Measurements from ENCODE around the gene NGF. TPM values are rescaled to one million over a fixed set of nuclear protein-coding genes. Genes with fewer than 3 reads are reported as not detected.

Gene NGF
- polyA plus RNA-seq, 3 donors: 1.4 to 2.1 (median 1.4) TPM

DNA sequence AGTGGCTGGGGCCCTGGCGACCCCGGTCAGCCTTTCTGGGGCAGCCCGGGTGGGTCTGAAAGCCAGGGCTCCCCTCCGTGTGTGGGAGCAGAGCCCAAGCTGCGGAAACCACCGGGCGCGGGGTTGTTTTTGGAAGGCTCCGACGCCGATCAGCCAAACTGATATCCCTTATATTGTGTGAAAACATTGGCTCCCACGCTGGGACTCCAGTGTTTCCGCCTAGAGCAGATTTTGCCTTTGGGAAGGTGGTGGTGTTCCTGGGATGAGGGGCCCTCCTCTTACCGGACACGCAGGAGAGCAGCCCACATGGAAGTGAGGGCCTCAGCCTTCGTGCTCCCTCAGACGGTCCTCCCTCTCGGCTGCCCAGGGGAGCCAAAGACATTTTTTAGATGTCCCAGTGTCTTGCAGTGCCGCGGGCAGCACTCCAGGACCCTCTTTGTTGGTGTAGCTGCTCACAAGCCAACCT lies 54.3 kb downstream of the NGF start:
- no peak for DNase-seq (ENCODE audit: low read depth in 3 of 3, low spot score in 2 of 3)

DNA sequence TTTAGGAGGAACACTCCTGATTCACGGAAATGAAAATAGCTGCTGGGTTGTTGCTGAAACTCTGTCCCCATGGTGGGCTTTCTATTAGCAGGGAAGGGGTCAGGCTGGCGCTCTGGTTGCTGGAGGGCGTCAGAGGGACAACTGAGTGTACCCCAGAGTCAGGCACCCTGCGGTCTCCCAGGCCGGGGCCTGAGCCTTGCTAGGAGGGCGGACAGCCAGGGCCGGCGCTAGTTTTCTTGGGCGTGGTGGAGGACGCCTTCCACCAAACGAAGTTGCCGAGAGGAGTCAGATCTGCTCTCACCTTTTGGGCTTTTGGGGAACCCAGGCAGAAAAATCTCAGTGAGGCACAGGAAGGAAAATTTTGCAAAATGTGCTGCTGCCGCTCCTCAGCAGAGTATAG lies 54.8 kb downstream of the NGF start:
- no peak for DNase-seq (ENCODE audit: low read depth in 3 of 3, low spot score in 2 of 3)

DNA sequence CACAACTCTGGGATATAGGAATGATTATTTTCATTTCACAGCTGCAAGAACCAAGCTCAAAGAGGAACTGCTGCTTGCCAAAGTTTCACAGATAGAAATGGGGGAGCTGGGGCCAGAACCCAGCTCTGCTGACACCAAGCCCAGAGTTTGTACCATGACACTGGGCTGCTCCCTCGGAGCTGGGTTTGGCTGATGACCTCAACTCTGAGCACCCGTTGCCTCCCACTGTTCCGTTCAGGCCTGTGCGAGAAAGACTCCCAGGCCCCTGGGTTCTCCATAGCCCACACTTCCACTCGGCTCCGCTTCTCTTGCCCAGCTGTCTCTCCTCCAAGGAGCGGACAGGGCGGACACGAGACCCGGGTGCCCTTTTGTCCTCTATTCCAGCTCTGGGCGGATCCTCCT lies 55.2 kb downstream of the NGF start:
- no peak for DNase-seq (ENCODE audit: low read depth in 3 of 3, low spot score in 2 of 3)

DNA sequence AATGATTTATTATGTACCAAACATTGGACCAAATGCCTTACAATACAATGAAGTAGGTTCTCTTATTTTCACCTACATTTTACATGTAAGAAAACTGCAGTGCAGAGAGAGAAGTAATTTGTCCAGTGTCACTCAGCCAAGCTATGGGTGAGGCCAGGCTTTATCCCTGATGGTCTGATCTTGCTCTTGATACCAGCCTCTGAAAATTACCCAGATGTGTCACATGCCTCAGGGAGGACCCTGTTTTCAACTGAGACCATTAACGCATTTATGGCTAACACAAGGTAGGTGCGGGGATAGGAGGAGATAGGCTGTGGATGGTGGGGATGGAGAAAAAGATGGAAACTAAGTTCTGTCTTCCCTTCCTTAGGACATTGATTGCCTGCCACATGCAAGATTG lies 56.9 kb downstream of the NGF start:
- DNase-seq (ENCODE audit: low read depth in 3 of 3, low spot score in 2 of 3): no peak

DNA sequence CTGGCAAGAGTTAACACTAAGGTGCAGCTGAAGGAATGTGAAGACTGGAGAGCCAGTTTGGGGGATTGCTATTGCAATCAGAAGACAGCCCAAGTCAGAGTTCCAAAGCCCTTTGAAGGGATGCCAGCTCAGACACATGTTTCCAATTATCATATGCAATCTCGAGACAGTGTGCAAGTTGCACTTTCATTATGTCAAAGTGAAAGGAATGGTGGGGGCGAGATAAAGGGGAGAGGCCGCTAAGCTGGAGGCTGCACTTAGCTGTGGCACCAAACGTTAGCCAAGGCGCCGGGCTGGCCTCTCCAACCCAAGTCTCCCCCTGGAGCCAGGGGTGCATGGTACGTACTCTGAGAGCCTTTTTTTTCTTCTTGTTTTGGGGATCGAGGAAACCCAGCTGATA lies 58.0 kb downstream of the NGF start:
- DNase-seq (ENCODE audit: low read depth in 3 of 3, low spot score in 2 of 3): no peak

DNA sequence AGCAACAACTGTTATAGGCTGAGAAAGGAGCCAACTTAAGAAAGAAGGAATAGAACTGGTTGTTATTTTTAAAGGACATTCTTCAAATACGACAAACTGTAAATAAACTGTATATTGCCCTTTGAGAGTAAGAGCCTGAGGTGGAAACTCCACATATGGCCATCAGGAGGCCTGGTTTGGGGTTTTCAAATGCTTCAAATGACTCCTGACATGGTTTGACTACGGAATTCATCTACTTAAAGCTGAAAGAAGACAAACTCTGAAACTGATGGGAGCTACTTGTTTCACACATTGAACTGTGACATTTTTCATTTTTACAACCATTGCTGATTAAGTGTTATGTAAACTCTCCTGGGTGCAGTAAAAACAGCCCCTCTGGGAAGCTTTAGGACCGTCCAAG lies 59.8 kb downstream of the NGF start:
- DNase-seq (ENCODE audit: low read depth in 3 of 3, low spot score in 2 of 3): no peak

DNA sequence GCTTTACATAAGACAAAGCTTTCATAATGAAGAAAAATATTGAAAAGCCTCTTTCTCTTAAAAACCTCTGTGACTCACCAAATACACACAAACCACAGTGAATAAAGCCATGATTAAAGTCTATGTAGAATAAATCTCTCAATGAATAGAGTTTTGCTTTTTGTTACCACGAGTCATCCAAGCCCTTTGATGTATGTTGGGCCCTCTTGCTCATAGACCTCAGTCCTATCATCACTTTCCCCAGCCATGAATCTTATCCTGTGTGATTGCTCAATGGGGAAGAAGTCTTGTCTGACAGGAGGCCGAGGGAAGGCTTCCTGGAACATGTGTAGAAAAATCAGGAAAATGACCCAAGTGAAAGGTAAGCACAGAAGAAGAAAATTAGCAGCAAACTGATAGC lies 60.8 kb downstream of the NGF start:
- DNase-seq (ENCODE audit: low read depth in 3 of 3, low spot score in 2 of 3): no peak

DNA sequence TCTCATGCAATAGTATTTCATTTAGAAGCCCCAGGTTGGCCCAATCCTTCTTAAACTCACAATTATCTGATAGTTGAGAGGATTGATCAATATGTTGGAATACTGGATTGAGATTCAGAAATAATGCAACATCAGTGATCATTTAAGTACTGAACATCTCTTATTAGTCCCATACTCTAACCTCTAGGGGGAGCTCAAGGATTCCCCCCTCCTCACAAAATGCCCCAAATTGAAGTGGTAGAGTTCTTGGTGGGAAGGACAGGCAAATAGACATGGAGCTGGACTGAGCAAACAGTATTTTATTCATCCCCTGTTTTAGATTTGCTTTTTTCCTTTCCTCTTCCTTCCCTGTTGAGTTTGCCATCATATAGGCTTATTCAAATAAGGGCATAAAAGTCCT lies 62.8 kb downstream of the NGF start:
- DNase-seq (ENCODE audit: low read depth in 3 of 3, low spot score in 2 of 3): no peak

DNA sequence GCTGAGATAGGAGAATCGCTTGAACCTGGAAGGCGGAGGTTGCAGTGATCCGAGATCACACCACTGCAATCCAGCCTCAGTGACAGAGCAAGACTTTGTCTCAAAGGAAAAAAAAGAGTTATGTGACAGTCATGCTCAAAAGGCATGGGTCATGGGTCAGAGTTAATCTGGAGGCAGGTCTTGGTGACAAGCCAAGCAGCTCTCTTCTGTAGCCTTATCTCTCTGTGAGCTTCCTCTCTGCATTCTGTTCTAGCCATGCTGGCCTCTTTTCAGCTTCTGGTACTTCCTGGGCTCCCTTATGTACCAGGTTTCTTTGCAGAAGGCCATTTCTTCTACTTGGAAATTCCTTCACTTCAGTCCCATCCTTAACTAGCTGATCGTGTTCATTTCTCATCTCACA lies 63.6 kb downstream of the NGF start:
- DNase-seq (ENCODE audit: low read depth in 3 of 3, low spot score in 2 of 3): no peak

DNA sequence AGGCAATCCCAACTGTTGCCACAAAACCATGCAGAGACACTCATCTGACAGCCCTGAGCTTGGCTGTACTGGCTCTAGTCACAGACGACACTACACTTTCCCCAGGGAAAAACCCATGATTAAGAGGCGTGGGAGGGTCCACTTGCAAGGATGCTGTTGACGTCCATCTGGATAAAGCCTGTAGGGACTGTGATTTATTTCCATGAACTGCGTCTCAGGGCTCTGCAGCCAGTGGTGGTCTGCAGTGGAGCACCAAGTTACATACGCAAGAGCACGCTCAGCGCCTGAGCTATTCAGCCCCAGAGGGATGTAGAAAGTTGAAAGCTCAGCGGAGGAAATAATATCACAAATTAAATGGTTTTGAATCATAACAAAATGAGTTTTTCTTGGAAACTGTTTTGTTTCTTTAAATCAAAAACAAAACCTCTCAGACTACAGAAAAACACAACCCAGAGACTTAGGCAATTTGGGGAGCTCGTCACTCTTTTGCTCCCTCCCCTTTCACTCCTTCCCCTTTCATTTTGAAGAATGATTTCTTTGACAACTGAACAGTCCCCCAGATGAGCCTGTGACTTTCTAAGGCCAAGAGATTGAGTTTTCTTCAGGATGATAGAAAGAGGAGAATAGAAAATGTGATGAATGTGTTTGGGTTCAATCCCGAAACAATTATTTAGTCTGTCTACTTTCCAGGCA lies 71.2 kb downstream of the NGF start:
- peak in 2 of 3 donors; percentile 49 to 57 for DNase-seq (ENCODE audit: low read depth in 3 of 3, low spot score in 2 of 3)

DNA sequence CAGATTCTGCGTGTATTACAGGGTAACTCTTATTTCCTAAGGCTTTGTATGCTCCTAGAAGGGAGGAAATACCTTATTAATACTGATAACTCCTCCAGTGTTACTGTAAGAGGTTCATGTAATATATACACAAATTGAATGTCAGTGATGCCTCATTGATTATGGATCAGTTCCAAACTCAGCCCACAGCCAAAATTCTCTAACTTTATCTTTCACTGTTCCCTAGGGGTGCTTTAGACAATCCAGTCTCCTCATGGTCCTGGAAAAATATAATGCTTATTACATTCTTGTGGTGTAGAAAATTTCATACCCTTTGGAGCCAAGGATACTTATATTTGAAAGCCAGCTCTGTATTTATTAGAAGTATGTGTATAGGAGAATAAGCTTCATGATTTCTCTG lies 73.0 kb downstream of the NGF start:
- no peak for DNase-seq (ENCODE audit: low read depth in 3 of 3, low spot score in 2 of 3)

DNA sequence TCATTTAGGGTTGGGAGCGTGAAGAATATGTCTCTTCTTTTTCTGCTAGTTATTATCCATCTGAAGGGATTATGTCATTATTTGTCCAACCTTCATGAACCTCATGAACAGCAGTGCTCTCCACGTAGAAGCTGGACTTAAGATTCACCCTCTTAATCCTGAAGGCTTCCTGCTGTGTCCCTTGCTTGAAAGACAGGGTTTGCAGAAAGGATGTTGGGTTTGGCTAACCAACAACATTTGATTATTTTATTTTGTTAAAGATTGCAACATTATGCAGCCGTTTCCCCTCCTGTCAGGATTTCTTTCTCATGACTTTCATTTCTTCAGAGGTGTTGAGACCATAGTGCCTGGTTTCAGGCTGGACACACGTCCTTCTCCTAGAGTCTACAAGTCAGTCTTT lies 75.2 kb downstream of the NGF start:
- DNase-seq (ENCODE audit: low read depth in 3 of 3, low spot score in 2 of 3): no peak

DNA sequence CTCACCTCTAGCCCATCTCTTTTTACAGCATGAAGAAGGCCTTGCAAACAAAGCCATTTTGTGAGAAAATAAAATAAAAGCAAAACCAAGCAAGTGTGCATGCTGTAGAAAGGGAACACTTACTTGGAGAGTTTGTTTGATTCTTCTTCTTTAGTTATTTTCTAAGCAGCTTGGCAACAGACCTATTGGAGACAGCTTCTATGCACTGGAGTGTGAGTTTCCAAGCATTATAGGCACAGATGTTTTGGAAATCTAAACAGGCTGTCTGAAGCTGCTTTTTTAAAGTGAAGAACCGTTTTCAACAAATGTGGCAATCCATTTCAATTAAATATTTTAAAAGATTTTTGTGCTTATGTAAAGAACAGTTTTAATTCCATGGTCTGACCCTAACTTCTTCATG lies 76.6 kb downstream of the NGF start:
- DNase-seq (ENCODE audit: low read depth in 3 of 3, low spot score in 2 of 3): no peak

DNA sequence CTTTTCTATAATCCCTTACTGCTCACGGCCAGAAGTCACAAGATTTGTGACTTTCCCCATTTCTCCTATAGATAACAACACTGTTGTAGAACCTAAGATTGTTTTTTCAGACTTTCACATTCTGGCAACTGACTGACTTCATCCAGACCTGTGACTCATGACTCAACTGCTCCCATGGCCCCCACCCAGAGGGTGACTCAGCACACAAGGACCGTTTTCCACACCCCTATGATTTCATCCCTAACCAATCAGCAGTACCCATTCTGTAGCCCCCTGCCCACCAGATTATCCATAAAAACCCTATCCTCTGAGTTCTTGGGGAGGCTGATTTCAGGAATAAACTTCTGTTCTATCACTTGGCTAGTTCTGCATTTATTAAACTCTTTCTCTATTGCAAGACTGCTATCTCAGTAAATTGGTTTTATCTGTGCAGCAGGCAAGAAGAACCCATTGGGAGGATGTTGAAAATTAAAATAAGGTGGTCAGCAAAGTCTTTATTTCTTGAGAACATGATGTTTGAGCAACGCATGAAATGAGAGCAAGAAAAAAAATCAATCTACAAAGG lies 79.7 kb downstream of the NGF start:
- no peak for DNase-seq (ENCODE audit: low read depth in 3 of 3, low spot score in 2 of 3)

DNA sequence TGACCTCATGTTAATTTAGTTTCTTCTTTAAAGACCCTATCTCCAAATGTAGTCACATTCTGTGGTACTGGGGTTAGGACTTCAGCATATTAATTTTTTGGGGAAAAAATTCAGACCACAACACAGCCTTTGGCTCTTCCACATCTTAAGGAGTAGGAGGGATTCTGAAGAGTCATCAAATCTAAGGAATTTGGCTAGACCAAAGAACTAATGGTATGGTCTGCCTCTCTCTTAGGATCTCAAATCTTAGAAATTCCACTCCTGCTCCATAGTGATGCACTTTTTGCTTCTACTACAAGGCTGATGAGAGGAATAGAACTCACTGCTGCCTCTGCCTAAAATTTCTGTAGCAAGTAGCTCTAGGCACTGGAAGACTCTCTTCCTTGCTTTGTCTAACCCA lies 80.5 kb downstream of the NGF start:
- no peak for DNase-seq (ENCODE audit: low read depth in 3 of 3, low spot score in 2 of 3)

DNA sequence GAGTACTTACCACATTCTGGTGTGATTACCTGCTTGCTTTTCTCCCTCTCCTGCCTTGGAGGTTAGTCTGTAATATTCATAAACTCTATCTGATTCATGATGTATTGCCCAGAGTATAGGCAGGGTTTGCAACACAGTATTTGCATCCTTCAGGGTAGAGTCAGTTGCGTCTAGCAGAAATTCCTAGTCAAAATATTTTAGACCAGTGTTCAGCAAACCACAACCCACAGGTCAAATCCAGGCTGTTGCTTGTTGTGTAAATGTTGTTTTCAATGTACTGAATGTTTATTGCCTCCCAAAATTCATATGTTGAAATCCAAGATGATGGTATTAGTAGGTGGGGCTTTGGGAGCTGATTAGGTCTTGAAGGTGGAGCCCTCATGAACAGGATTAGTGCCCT lies 82.9 kb downstream of the NGF start:
- no peak for DNase-seq (ENCODE audit: low read depth in 3 of 3, low spot score in 2 of 3)

DNA sequence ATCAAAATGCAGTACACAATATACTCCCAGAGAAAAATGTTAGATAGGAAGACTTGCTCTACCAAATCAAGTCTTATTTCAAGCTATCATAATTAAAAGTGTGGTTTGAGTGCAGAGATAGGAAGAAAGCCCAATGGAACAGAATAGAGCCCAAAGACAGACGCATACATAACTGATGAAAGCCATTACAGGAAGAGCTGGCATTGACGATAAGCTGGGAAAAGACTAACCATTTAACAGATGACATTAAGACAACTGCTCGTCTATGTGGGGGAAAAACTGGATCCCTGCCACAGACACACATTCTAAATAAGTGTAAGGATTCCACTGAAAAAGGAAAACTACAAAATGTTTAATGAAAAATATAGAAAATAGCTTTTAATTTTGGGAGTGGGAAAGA lies 85.5 kb downstream of the NGF start:
- no peak for DNase-seq (ENCODE audit: low read depth in 3 of 3, low spot score in 2 of 3)

DNA sequence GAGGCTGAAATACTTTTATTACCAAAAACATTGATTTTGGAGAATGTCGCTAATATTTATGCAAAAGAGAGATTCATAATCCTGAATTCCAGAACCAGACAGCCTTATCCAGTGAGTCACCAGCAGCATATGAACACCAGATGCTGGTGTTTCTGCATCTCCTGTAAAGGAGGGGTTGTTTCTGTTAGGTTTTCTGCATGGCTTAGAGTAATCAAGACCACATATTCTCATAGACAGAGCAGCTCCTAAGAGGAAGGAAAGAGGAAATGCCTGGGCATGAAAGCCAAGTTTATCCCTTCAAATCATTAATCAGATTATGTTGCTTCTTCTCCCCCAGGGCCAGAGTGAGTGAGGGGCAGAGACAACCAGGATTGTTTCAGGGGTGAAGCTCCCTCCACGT lies 86.2 kb downstream of the NGF start:
- no peak for DNase-seq (ENCODE audit: low read depth in 3 of 3, low spot score in 2 of 3)

DNA sequence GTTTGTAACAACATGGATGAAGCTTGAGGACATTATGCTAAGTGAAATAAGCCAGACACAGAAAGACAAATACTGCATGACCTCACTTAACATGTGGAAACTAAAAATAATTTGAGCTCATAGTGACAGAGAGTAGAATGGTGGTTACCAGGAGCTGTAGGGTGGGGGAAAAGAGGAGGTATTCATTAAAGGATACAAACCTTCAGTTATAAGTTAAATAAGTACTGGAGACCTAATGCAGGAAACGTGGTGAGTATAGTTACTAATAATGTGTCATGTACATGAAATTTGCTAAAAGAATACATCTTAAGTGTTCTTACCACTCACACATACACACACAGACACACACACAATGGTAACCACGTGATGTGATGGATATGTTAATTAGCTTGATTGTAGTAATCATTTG lies 86.7 kb downstream of the NGF start:
- no peak for DNase-seq (ENCODE audit: low read depth in 3 of 3, low spot score in 2 of 3)

DNA sequence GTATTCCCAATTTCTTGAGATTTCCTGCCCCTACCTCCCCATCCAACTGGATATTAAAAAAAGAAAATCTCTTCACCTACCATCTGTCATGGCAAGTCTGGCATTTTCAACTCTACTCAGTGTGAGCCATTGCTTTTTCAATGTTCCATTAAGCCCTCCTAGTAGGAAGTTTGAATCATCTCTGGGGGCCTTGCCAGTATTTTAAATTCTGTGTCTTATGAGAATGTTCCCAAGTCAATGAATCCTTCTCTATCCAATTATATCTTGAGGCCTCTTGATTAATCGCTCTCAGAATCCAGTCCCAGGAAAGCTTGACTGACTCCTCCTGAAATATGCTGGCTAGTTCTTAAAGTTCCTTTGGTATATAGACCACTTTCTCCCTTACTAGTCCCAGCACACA lies 91.5 kb downstream of the NGF start:
- DNase-seq (ENCODE audit: low read depth in 3 of 3, low spot score in 2 of 3): no peak

DNA sequence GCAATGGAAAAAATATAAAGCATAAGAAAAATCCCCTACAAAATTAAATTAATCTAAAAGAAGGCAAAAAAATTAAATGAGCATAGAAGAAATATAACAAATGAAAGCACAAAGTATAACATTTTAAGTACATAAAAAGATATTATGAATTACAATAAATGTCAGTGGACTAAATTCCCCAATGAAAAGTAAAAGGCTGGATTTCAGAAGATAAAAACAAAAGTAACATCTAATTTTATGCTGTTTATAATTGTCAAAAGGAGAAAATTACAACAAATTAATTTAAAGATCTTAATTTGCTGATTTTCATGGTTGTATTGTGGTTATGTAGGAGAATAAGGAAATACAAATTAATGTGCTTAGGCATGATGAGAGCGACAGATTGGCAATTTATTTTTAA lies 92.8 kb downstream of the NGF start:
- no peak for DNase-seq (ENCODE audit: low read depth in 3 of 3, low spot score in 2 of 3)

DNA sequence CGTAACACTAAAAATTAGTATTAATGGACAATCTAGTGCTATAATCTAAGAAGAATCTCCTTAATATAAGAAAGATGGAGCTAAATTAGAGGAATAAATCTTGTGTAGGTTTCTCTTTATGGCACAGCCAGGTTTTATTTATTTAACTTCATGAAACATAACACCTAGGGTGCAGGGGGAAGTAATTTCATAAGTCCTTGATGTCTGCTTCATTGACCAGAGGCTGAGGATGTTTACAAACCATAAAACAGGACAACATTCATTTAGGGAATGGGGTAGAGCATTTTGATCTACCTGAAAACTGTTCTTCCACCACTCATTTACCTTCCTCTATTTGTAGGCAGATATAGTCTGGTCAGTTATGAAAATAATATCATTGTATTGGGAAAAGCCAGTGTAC lies 95.5 kb downstream of the NGF start:
- no peak for DNase-seq (ENCODE audit: low read depth in 3 of 3, low spot score in 2 of 3)

DNA sequence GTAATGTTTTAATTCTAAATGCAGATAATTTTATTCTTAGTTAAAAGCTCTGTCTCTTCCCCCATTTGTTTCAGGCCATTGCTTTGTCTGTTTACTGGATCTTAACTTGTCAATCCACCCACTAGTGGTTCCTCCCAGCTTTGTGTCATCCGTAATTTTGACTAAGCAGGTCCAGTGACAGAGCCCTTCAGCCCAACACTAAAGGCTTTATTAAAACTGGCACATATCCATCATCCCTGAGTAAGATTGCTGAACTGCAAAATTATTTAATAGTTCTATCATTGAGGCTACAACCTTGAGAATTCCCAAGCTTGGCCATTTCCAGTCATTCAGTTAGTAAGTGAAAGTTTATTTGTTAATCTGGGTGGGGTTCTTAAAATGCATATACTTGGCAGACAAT lies 96.7 kb downstream of the NGF start:
- DNase-seq (ENCODE audit: low read depth in 3 of 3, low spot score in 2 of 3): no peak
